ENCODE measurements around the gene PDF.
"Not testable (repeated sequence)": the region's sequence is repeated elsewhere in the genome, so short reads cannot be mapped to it uniquely, and the experiment has no call there.

The PDF gene

DNA sequence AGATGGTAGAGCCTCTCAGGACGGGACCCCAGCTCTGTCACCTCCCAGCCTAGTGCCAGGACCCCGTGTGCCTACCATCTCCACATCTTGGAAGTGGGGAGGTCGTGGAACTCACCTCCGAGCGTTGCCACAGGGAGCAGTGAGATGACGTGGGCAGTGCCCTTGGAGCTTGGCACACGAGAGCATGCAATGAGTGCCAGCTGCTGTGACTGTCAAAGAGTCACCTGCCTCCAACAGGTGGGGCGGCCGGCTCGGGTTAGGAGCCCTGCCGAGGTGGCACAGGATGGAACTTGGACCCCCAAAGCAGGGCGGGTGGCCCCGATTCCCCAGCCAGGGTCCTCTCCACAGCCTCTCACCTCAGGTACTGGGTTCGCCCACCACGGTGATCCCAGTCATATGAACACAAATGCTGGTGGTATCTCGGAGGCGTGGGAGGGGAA lies 13.8 kb downstream of the PDF start:
- DNase-seq (ENCODE audit: low read depth), result no peak

- no peak for DNase-seq (ENCODE audit: low read depth)
Observed at GRCh38 chr16:69315486-69316311, 14.7 kb downstream of the PDF start.

DNA sequence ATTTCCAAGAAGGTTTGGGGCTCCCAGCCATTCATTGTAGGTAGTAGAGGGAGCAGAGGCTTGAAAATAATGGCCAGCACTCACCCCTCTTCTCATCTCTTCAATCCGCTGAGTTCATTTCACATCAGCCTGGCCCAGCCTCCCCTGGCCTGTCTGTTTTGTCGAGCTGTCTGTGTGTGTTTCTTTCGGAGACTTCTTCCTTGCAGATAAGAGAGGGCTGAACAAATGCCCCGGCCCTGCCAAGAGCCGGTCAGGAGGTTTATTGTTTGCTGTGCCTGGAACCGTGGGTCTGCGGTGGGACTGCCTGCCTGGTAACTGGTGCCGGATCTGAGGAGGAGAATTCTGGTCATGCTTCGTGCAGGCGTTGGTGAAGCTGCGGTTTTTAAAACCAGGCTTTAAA lies 15.9 kb downstream of the PDF start:
- DNase-seq (ENCODE audit: low read depth), result no peak

DNA sequence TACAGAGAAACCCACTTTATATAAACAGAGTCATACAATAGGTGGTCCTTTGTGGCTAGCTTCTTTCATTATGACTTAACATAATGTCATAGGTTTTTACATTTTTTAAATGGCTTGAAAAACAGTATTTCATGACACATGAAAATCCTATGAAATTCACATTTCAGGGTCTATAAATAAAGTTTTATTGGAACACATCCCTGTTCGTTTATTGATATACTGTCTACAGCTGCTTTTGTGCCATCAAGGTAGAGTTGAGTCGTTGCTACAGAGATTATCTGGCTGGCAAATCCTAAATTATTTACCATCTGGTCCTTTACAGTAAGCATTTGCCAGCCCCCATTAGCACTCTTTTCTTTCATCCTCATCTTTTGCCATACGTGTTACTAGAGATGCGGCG lies 16.9 kb downstream of the PDF start:
- DNase-seq (ENCODE audit: low read depth), result no peak

GRCh38 chr16:69311533-69312387 lies 18.6 kb downstream of the PDF start:
- DNase-seq (ENCODE audit: low read depth), result no peak

GRCh38 chr16:69310653-69311532 lies 19.5 kb downstream of the PDF start, which contains the start of gene VPS4A:
Gene VPS4A, plus strand, starts transcription at chr16:69311350. Its CDS starts 162 bp downstream, at chr16:69311512.
- peak; percentile 79 for DNase-seq (ENCODE audit: low read depth)

- DNase-seq (ENCODE audit: low read depth), result no peak
Observed at GRCh38 chr16:69309316-69309715, 21.1 kb downstream of the PDF start.

GRCh38 chr16:69307856-69308255 lies 22.5 kb downstream of the PDF start:
- DNase-seq (ENCODE audit: low read depth), result no peak

GRCh38 chr16:69307091-69307490 lies 23.3 kb downstream of the PDF start:
- no peak for DNase-seq (ENCODE audit: low read depth)

GRCh38 chr16:69306031-69306430 lies 24.4 kb downstream of the PDF start:
- DNase-seq (ENCODE audit: low read depth), result no peak

GRCh38 chr16:69302301-69302700 lies 28.1 kb downstream of the PDF start:
- DNase-seq (ENCODE audit: low read depth), result no peak

- DNase-seq (ENCODE audit: low read depth), result no peak
Observed at GRCh38 chr16:69301861-69302260, 28.5 kb downstream of the PDF start.

DNA sequence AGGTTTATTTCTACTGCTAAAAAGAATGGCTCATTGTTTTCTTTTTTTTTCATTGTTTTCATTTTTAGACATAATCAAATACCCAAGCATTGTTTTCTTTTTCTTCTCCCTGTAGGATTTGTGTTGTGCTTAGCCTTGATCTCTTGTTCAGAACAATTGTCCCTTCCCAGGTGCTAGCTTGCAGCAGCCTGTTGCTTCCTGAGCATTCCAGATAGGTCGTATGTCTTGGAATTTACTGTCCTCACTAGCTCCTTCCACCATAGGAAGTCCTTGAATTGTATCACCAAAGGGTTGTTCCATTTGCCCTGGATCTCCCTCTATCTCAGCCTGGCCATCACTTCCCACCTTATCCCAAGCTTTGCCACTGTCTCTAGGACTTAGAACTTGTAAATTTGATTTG lies 29.2 kb downstream of the PDF start:
- DNase-seq (ENCODE audit: low read depth), result no peak

GRCh38 chr16:69298261-69298660 lies 32.1 kb downstream of the PDF start:
- DNase-seq (ENCODE audit: low read depth), result no peak

DNA sequence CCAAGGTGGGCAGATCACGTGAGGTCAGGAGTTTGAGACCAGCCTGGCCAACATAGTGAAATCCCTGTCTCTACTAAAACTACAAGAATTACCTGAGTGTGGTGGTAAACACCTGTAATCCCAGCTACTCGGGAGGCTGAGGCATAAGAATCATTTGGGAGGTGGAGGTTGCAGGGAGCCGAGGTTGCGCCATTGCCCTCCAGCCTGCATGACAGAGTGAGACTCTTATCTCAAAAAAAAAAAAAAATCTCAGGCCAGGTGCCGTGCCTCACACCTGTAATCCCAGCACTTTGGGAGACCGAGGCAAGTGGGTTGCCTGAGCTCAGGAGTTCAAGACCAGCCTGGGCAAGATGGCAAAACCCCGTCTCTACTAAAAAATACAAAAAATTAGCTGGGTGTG lies 33.6 kb downstream of the PDF start:
- not testable (repeated sequence) for DNase-seq (ENCODE audit: low read depth)

DNA sequence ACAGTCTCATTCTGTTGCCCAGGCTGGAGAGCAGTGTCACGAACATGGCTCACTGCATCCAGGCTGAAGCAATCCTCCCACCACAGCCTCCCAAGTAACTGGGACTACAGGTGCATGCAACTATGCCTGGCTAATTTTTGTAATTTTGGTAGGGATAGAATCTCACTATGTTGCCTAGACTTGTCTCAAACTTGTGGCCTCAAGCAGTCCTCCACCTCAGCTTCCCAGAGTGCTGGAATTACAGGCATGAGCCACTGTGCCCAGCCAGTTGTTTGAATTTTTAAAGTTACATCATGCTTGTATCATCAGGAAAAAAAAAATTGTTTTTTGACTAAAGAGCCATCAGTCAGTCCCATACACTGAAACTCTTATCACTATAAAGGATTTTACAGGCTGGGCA lies 36.3 kb downstream of the PDF start:
- DNase-seq (ENCODE audit: low read depth), result no peak

GRCh38 chr16:69293401-69293800 lies 37.0 kb downstream of the PDF start:
- DNase-seq (ENCODE audit: low read depth), result no peak

GRCh38 chr16:69291657-69292056 lies 38.7 kb downstream of the PDF start:
- DNase-seq (ENCODE audit: low read depth), result not testable (repeated sequence)

DNA sequence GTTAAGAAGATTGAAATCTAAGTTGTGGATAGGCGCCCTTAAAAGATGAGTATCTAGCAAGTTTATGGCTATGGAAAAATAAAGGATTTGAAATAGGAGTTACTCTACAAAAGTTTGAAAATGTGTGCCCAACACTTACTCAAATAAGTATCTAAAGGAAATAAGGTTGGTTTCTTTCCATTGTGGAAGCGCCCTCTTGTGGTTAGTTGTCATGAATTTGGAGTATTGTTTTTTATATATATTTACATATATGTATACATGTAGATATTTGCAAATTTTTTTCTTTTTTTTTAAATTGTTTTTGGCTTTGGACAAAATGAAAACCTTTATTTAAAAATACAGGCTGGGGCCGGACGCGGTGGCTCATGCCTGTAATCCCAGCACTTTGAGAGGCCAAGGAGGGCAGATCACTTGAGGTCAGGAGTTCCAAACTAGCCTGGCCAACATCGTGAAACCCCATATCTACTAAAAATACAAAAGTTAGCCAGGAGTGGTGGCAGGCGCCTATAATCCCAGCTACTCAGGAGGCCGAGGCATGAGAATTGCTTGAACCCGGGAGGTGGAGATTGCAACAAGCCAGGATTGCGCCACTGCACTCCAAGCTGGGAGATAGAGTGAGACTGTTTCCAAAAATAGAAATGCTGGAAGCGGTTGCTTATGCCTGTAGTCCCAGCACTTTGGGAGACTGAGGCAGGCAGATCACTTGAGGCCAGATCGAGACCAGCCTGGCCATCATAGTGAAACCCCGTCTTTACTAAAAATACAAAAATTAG lies 43.3 kb downstream of the PDF start:
- DNase-seq (ENCODE audit: low read depth), result no peak

DNA sequence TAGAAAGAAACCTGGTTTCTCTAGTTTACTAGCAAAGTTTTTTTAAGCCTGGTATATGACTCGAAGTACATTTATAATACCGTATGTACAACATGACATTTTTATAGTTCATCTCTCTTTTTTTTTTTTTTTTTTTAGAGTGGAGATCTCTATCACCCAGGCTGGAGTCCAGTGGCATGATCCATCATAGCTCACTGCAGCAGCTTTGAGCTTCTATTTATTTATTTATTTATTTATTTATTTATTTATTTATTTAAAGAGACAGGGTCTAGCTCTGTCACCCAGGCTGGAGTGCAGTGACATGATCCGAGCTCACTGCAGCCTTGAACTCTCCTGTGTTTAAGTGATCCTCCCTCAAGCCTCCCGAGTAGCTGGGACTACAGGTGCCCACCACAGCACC lies 45.1 kb downstream of the PDF start:
- no peak for DNase-seq (ENCODE audit: low read depth)

GRCh38 chr16:69283851-69284250 lies 46.5 kb downstream of the PDF start:
- no peak for DNase-seq (ENCODE audit: low read depth)

Measured in non-pigmented ciliary epithelial cell (primary cell).